Stimulated activated CD4-positive, alpha-beta T cell treated with anti-CD3 and anti-CD28 coated beads, Interleukin-12 subunit alpha, Interleukin-12 subunit beta, amount 100 ng/mL, for 48 hours (primary cell): ENCODE results near the gene CRTC3.
"Not testable (repeated sequence)": the region's sequence is repeated elsewhere in the genome, so short reads cannot be mapped to it uniquely, and the experiment has no call there.

Experiments used
- DNase-seq, 3 donors: peaks; one replicate each; pipeline ENCODE4 v3.0.0-alpha.2; 2020; ENCODE audit warnings: low read depth in 2 of 3, low spot score in 1 of 3

Gene CRTC3

GRCh38 chr15:90671216-90671615, 141.5 kb downstream of the CRTC3 start:
- DNase-seq: no peak

GRCh38 chr15:90673357-90673756, 143.6 kb downstream of the CRTC3 start:
- not testable (repeated sequence) for DNase-seq

- DNase-seq: no peak
Measured at GRCh38 chr15:90674476-90674875, 144.8 kb downstream of the CRTC3 start.

- DNase-seq: no peak
Measured at GRCh38 chr15:90675464-90675863, 145.7 kb downstream of the CRTC3 start.

GRCh38 chr15:90677807-90678790, 148.4 kb downstream of the CRTC3 start:
- no peak for DNase-seq

- no peak for DNase-seq
Measured at GRCh38 chr15:90679959-90680358, 150.2 kb downstream of the CRTC3 start.

- DNase-seq: no peak
Measured at GRCh38 chr15:90680371-90680935, 150.7 kb downstream of the CRTC3 start.

- DNase-seq: no peak
Measured at GRCh38 chr15:90681056-90681455, 151.3 kb downstream of the CRTC3 start.

GRCh38 chr15:90681480-90681879, 151.8 kb downstream of the CRTC3 start:
- DNase-seq: no peak

- no peak for DNase-seq
Measured at GRCh38 chr15:90683371-90683770, 153.6 kb downstream of the CRTC3 start.

- no peak for DNase-seq
Measured at GRCh38 chr15:90683876-90684275, 154.2 kb downstream of the CRTC3 start.

- no peak for DNase-seq
Measured at GRCh38 chr15:90684281-90684680, 154.6 kb downstream of the CRTC3 start.

GRCh38 chr15:90685591-90686434, 156.1 kb downstream of the CRTC3 start:
- no peak for DNase-seq

GRCh38 chr15:90686435-90687218, 156.9 kb downstream of the CRTC3 start:
- peak in 1 of 3 donors; percentile 30 for DNase-seq

- not testable (repeated sequence) for DNase-seq
Measured at GRCh38 chr15:90689326-90689961, 159.7 kb downstream of the CRTC3 start.

- no peak for DNase-seq
Measured at GRCh38 chr15:90690585-90690984, 160.9 kb downstream of the CRTC3 start.

GRCh38 chr15:90691369-90691768, 161.6 kb downstream of the CRTC3 start:
- no peak for DNase-seq

- DNase-seq: no peak
Measured at GRCh38 chr15:90691982-90692773, 162.5 kb downstream of the CRTC3 start.
